SK-N-SH (cell line): ENCODE measurements around the gene FASTKD3.

Experiments used
- NFIC ChIP-seq: IDR thresholded peaks from 2 replicates; pipeline ENCODE4 v1.4.0; 2012; ENCODE audit warnings: borderline replicate concordance
- POLR2AphosphoS5 ChIP-seq: IDR thresholded peaks from 2 replicates; pipeline ENCODE4 v1.6.1; 2012; ENCODE audit warnings: low read depth, low read length
- YY1 ChIP-seq: IDR thresholded peaks from 2 replicates; pipeline ENCODE4 v1.4.0; 2012; ENCODE audit warnings: low read depth, mild to moderate bottlenecking

DNA sequence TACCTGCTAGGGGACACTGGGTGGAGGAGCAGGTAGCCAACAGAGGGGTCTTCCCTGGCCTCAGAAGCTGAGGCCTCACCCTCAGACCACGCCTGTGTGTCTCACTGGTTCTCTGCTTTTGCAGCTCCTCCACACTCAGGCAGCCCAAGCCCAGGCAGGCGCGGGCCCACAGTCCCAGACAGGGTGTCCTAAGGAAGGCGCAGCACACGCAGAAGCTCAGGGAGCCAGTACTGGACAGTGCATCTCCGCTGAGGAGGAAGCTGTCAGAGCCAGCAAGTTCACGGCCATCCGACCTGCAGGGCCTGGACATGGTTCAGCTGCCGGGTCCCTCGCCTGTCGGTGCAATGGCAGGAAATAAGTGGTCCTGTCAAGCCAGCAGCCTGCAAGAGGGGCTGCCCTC, 43.2 kb downstream of the FASTKD3 start:
- TF ChIP-seq NFIC = no peak
- TF ChIP-seq POLR2AphosphoS5 = no peak
- no peak for TF ChIP-seq YY1
